ENCODE measurements around the gene DAB2IP. TPM values are rescaled to one million over a fixed set of nuclear protein-coding genes. Genes with fewer than 3 reads are reported as not detected.

DAB2IP gene
- polyA plus RNA-seq, 1 donor from 2014 or later = 17.3 TPM

DNA sequence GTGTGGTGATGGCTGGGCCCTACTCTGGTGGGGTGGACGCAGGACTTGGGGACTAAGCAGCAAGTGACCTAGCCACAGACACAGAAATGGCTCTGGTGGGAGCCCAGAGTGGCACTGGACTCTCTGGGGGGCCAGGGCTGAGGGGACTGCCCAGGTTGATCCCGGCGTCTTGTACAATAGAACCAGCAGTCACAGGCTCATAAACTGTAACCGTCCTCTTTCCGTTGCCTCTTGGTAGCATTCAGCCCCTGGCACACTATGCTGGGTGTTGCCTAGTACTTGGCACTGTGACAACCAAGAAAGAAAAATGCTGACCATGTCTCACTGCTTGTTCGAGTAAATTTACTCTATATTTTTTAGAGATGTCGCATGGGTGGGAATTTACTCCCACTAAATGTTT is 80.5 kb downstream of the DAB2IP start:
- no peak overlapping the region for H2AFZ ChIP-seq (ENCODE audit: low read depth, low read length)
- no peak overlapping the region for H3K4me3 ChIP-seq (ENCODE audit: low read length)
- no peak overlapping the region for H3K4me2 ChIP-seq (ENCODE audit: low read length)
- no peak overlapping the region for H3K27ac ChIP-seq (ENCODE audit: low read length)
- no peak overlapping the region for H3K9ac ChIP-seq (ENCODE audit: low read length)
- peaks cover 20% of the 10 kb centered on the region for H4K20me1 ChIP-seq (ENCODE audit: insufficient read depth)
- H3K27me3 ChIP-seq (ENCODE audit: insufficient read depth, low read depth, low read length) = no peaks in the 10 kb centered on the region
- H3K79me2 ChIP-seq (replicated peaks; ENCODE audit: insufficient read depth, low read length) = peaks cover 39% of the 10 kb centered on the region
- no peak for TF ChIP-seq TAF1 (IDR thresholded peaks at IDR 0.05; ENCODE audit: low read depth)
- no peak for TF ChIP-seq EP300 (conservative IDR thresholded peaks at IDR 0.05; ENCODE audit: poor library complexity, severe bottlenecking)
- TF ChIP-seq, protein P1, sequence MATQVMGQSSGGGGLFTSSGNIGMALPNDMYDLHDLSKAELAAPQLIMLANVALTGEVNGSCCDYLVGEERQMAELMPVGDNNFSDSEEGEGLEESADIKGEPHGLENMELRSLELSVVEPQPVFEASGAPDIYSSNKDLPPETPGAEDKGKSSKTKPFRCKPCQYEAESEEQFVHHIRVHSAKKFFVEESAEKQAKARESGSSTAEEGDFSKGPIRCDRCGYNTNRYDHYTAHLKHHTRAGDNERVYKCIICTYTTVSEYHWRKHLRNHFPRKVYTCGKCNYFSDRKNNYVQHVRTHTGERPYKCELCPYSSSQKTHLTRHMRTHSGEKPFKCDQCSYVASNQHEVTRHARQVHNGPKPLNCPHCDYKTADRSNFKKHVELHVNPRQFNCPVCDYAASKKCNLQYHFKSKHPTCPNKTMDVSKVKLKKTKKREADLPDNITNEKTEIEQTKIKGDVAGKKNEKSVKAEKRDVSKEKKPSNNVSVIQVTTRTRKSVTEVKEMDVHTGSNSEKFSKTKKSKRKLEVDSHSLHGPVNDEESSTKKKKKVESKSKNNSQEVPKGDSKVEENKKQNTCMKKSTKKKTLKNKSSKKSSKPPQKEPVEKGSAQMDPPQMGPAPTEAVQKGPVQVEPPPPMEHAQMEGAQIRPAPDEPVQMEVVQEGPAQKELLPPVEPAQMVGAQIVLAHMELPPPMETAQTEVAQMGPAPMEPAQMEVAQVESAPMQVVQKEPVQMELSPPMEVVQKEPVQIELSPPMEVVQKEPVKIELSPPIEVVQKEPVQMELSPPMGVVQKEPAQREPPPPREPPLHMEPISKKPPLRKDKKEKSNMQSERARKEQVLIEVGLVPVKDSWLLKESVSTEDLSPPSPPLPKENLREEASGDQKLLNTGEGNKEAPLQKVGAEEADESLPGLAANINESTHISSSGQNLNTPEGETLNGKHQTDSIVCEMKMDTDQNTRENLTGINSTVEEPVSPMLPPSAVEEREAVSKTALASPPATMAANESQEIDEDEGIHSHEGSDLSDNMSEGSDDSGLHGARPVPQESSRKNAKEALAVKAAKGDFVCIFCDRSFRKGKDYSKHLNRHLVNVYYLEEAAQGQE (IDR thresholded peaks at IDR 0.05; ENCODE audit: borderline replicate concordance) = no peak
- TF ChIP-seq MXI1 (conservative IDR thresholded peaks at IDR 0.05; ENCODE audit: poor library complexity, severe bottlenecking) = no peak
- no peak for TF ChIP-seq RAD21 (conservative IDR thresholded peaks at IDR 0.05)
- TF ChIP-seq, protein P2, sequence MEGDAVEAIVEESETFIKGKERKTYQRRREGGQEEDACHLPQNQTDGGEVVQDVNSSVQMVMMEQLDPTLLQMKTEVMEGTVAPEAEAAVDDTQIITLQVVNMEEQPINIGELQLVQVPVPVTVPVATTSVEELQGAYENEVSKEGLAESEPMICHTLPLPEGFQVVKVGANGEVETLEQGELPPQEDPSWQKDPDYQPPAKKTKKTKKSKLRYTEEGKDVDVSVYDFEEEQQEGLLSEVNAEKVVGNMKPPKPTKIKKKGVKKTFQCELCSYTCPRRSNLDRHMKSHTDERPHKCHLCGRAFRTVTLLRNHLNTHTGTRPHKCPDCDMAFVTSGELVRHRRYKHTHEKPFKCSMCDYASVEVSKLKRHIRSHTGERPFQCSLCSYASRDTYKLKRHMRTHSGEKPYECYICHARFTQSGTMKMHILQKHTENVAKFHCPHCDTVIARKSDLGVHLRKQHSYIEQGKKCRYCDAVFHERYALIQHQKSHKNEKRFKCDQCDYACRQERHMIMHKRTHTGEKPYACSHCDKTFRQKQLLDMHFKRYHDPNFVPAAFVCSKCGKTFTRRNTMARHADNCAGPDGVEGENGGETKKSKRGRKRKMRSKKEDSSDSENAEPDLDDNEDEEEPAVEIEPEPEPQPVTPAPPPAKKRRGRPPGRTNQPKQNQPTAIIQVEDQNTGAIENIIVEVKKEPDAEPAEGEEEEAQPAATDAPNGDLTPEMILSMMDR (IDR thresholded peaks at IDR 0.05; ENCODE audit: poor library complexity, severe bottlenecking) = no peak
- TF ChIP-seq EZH2 (IDR thresholded peaks at IDR 0.05; ENCODE audit: borderline replicate concordance, insufficient read depth, low read length, poor library complexity, severe bottlenecking) = no peak
- no peak for TF ChIP-seq SMC3 (conservative IDR thresholded peaks at IDR 0.05; ENCODE audit: poor library complexity)
- TF ChIP-seq POLR2AphosphoS5 (IDR thresholded peaks at IDR 0.05) = no peak
- no peaks in the 10 kb centered on the region for H3K9me3 ChIP-seq (ENCODE audit: low read length)
- no peaks in the 10 kb centered on the region for H3K9me2 ChIP-seq (ENCODE audit: insufficient read depth, low read length)
- no peaks in the 10 kb centered on the region for H3K36me3 ChIP-seq (ENCODE audit: insufficient read depth, low read length)
- no peaks in the 10 kb centered on the region for H3F3A ChIP-seq (ENCODE audit: insufficient read depth, low read length, poor library complexity, severe bottlenecking)

DNA sequence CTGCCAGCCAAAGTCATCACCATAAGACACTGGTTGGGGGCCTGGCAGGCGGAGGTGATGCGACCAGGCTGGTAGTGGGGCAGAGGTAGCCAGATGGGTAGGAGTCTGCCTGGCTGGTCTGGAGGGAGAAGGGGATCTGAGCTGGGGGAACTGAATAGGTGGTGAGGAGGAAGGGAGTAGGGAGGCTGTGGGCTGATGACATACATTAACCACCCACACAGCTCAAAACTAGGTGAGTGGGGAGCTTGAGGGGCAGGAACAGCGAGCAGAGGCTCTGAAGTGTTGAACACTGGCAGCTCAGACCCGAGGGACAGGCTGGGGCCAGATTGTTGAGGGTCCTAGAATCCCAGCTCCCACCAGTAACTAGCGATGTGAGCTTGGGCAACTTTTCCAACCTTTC is 81.0 kb downstream of the DAB2IP start:
- Histone ChIP-seq H2AFZ (ENCODE audit: low read depth, low read length) (no peak overlapping the region), H3K9ac (ENCODE audit: low read length) (no peak overlapping the region), H3K4me3 (ENCODE audit: low read length) (no peak overlapping the region), H3F3A (ENCODE audit: insufficient read depth, low read length, poor library complexity, severe bottlenecking) (no peaks in the 10 kb centered on the region), H3K4me2 (ENCODE audit: low read length) (no peak overlapping the region), H3K79me2 (replicated peaks; ENCODE audit: insufficient read depth, low read length) (peaks cover 40% of the 10 kb centered on the region), H3K36me3 (ENCODE audit: insufficient read depth, low read length) (no peaks in the 10 kb centered on the region), H3K27ac (ENCODE audit: low read length) (no peak overlapping the region), H4K20me1 (ENCODE audit: insufficient read depth) (peaks cover 20% of the 10 kb centered on the region), H3K9me2 (ENCODE audit: insufficient read depth, low read length) (no peaks in the 10 kb centered on the region), H3K27me3 (ENCODE audit: insufficient read depth, low read depth, low read length) (no peaks in the 10 kb centered on the region), H3K9me3 (ENCODE audit: low read length) (no peaks in the 10 kb centered on the region)
- TF ChIP-seq EP300 (conservative IDR thresholded peaks at IDR 0.05; ENCODE audit: poor library complexity, severe bottlenecking) (no peak), TAF1 (IDR thresholded peaks at IDR 0.05; ENCODE audit: low read depth) (no peak), EZH2 (IDR thresholded peaks at IDR 0.05; ENCODE audit: borderline replicate concordance, insufficient read depth, low read length, poor library complexity, severe bottlenecking) (no peak), RAD21 (conservative IDR thresholded peaks at IDR 0.05) (no peak), SMC3 (conservative IDR thresholded peaks at IDR 0.05; ENCODE audit: poor library complexity) (no peak), MXI1 (conservative IDR thresholded peaks at IDR 0.05; ENCODE audit: poor library complexity, severe bottlenecking) (no peak), POLR2AphosphoS5 (IDR thresholded peaks at IDR 0.05) (no peak)
- TF ChIP-seq, protein P2 (IDR thresholded peaks at IDR 0.05; ENCODE audit: poor library complexity, severe bottlenecking) = no peak
- TF ChIP-seq, protein P1 (IDR thresholded peaks at IDR 0.05; ENCODE audit: borderline replicate concordance) = no peak

Measured in neural cell (in vitro differentiated cells).